ENCODE data around the gene MCC.

Gene MCC

DNA sequence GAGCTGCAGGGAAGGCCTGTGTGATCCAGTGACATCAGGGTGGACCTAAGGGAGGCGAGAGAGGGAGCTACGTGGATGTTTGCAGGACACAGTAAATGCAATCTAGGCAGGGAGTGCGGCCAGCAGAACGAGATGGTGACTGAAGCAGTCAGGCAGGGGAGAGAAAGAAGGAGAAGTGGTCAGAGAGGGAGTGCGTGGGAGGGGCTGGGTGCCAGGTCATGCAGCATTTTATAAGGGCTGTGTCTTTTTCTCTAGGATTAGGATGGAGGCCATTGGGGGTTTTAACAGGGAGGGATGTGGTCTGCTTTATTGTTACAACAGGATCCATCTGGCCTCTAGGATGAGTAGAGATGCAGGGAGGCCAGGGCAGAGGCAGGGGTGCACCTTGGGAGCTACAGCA is 431.3 kb downstream of the MCC start:
- TF ChIP-seq, protein P1, sequence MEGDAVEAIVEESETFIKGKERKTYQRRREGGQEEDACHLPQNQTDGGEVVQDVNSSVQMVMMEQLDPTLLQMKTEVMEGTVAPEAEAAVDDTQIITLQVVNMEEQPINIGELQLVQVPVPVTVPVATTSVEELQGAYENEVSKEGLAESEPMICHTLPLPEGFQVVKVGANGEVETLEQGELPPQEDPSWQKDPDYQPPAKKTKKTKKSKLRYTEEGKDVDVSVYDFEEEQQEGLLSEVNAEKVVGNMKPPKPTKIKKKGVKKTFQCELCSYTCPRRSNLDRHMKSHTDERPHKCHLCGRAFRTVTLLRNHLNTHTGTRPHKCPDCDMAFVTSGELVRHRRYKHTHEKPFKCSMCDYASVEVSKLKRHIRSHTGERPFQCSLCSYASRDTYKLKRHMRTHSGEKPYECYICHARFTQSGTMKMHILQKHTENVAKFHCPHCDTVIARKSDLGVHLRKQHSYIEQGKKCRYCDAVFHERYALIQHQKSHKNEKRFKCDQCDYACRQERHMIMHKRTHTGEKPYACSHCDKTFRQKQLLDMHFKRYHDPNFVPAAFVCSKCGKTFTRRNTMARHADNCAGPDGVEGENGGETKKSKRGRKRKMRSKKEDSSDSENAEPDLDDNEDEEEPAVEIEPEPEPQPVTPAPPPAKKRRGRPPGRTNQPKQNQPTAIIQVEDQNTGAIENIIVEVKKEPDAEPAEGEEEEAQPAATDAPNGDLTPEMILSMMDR (IDR thresholded peaks at IDR 0.05; ENCODE audit: insufficient read depth, low read length, poor library complexity, severe bottlenecking) = no peak
- no peak for TF ChIP-seq EZH2phosphoT487 (conservative IDR thresholded peaks at IDR 0.05; ENCODE audit: low read length)
- no peaks in the 10 kb centered on the region for H3K9me3 ChIP-seq (ENCODE audit: insufficient read depth, low read length)
- no peaks in the 10 kb centered on the region for H4K20me1 ChIP-seq (ENCODE audit: low read depth, low read length)
- no peaks in the 10 kb centered on the region for H3F3A ChIP-seq (ENCODE audit: insufficient read depth)
- no peak overlapping the region for H3K27ac ChIP-seq (ENCODE audit: low read depth, low read length)
- H3K4me2 ChIP-seq (ENCODE audit: low read depth, low read length, poor library complexity, severe bottlenecking) = no peak overlapping the region
- H3K36me3 ChIP-seq (ENCODE audit: low read length) = no peaks in the 10 kb centered on the region
- H3K27me3 ChIP-seq (ENCODE audit: low read length) = no peaks in the 10 kb centered on the region
- H3K79me2 ChIP-seq (ENCODE audit: insufficient read depth, low read length) = no peaks in the 10 kb centered on the region
- no peaks in the 10 kb centered on the region for H3K9me2 ChIP-seq (replicated peaks; ENCODE audit: insufficient read depth, low read length)
- H2AFZ ChIP-seq (ENCODE audit: low read depth, low read length, severe bottlenecking) = no peak overlapping the region
- no peak overlapping the region for H3K9ac ChIP-seq (ENCODE audit: low read length)
- H3K4me3 ChIP-seq (ENCODE audit: insufficient read depth, low read length, poor library complexity, severe bottlenecking) = no peak overlapping the region

DNA sequence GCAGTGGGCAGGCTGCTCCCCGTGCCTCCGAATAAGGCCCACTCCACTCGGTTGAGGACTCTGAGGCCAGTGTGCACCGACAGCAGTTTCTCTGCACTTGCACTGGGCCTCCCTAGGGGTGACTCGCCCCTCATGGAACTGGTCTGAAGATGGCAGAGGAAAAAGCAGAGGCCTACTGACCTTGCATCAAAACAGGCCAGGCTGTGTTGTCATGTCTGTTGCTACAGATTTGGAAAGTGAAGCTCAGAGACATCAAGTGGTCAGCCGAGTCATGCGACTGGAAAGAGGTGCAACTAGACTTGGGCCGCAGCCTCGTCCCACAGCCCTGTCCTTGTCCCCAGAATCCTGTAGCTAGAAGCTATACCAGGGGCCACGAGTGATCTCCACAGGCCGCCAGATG is 433.4 kb downstream of the MCC start:
- TF ChIP-seq EZH2phosphoT487 (conservative IDR thresholded peaks at IDR 0.05; ENCODE audit: low read length) = no peak
- TF ChIP-seq, protein P1 (IDR thresholded peaks at IDR 0.05; ENCODE audit: insufficient read depth, low read length, poor library complexity, severe bottlenecking) = no peak
- no peak overlapping the region for H2AFZ ChIP-seq (ENCODE audit: low read depth, low read length, severe bottlenecking)
- H3K9me3 ChIP-seq (ENCODE audit: insufficient read depth, low read length) = no peaks in the 10 kb centered on the region
- no peaks in the 10 kb centered on the region for H4K20me1 ChIP-seq (ENCODE audit: low read depth, low read length)
- H3K9me2 ChIP-seq (replicated peaks; ENCODE audit: insufficient read depth, low read length) = no peaks in the 10 kb centered on the region
- no peak overlapping the region for H3K4me3 ChIP-seq (ENCODE audit: insufficient read depth, low read length, poor library complexity, severe bottlenecking)
- H3K9ac ChIP-seq (ENCODE audit: low read length) = no peak overlapping the region
- H3K79me2 ChIP-seq (ENCODE audit: insufficient read depth, low read length) = no peaks in the 10 kb centered on the region
- H3K27ac ChIP-seq (ENCODE audit: low read depth, low read length) = no peak overlapping the region
- no peaks in the 10 kb centered on the region for H3F3A ChIP-seq (ENCODE audit: insufficient read depth)
- no peaks in the 10 kb centered on the region for H3K27me3 ChIP-seq (ENCODE audit: low read length)
- no peaks in the 10 kb centered on the region for H3K36me3 ChIP-seq (ENCODE audit: low read length)
- H3K4me2 ChIP-seq (ENCODE audit: low read depth, low read length, poor library complexity, severe bottlenecking) = no peak overlapping the region

DNA sequence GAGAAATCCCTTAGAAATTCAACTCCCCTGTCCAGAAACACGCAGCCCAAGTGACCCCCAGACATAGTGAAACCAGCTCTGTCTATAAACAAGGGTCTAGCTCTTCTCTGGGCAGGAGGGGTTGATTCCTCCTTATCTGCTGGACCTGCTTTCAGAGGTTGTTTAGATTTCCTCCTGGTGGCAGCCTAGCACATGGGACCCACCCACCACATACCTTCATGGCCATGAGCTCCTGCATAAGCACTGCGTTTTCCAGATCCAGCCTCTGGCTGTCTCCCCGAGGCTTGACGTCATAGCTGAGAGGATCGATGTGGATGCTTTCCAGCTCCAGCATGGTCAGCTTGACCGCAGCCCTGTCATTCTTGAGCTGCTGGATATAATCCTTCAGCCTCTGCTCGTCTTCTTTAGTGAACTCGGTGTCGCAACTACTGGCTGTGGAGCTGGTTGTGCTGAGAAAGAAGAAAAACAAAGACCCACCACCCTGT is 434.7 kb downstream of the MCC start:
- no peaks in the 10 kb centered on the region for H3K36me3 ChIP-seq (ENCODE audit: low read length)
- no peak overlapping the region for H3K4me3 ChIP-seq (ENCODE audit: insufficient read depth, low read length, poor library complexity, severe bottlenecking)
- H3K27ac ChIP-seq (ENCODE audit: low read depth, low read length) = no peak overlapping the region
- TF ChIP-seq EZH2phosphoT487 (conservative IDR thresholded peaks at IDR 0.05; ENCODE audit: low read length) = no peak
- TF ChIP-seq, protein P1 (IDR thresholded peaks at IDR 0.05; ENCODE audit: insufficient read depth, low read length, poor library complexity, severe bottlenecking) = no peak
- no peak overlapping the region for H3K9ac ChIP-seq (ENCODE audit: low read length)
- no peaks in the 10 kb centered on the region for H3K9me2 ChIP-seq (replicated peaks; ENCODE audit: insufficient read depth, low read length)
- no peaks in the 10 kb centered on the region for H3K79me2 ChIP-seq (ENCODE audit: insufficient read depth, low read length)
- H4K20me1 ChIP-seq (ENCODE audit: low read depth, low read length) = no peaks in the 10 kb centered on the region
- H3K27me3 ChIP-seq (ENCODE audit: low read length) = no peaks in the 10 kb centered on the region
- H3K4me2 ChIP-seq (ENCODE audit: low read depth, low read length, poor library complexity, severe bottlenecking) = no peak overlapping the region
- H2AFZ ChIP-seq (ENCODE audit: low read depth, low read length, severe bottlenecking) = no peak overlapping the region
- H3F3A ChIP-seq (ENCODE audit: insufficient read depth) = no peaks in the 10 kb centered on the region
- H3K9me3 ChIP-seq (ENCODE audit: insufficient read depth, low read length) = no peaks in the 10 kb centered on the region
